T-helper 2 cell treated with Interferon-gamma antibody and Interleukin-4, amounts not matched to agents 5 μg/mL and 100 μg/mL, for 36 hours (primary cell): ENCODE results near the gene NQO2.
A peak's percentile ranks its signal among the peaks of the same experiment; 100 is the strongest.
"Not testable (repeated sequence)": the region's sequence is repeated elsewhere in the genome, so short reads cannot be mapped to it uniquely, and the experiment has no call there.

ENCODE experiments used
- DNase-seq: peaks from one replicate; pipeline ENCODE4 v3.0.0; 2021; ENCODE audit warnings: low spot score
- H3K27ac Mint-ChIP-seq: one replicate; pipeline ENCODE4 v1.8.0; 2021; ENCODE audit warnings: mild to moderate bottlenecking, mixed read lengths
- H3K27me3 Mint-ChIP-seq: one replicate; pipeline ENCODE4 v1.8.0; 2021; ENCODE audit warnings: low read depth, mixed read lengths
- H3K36me3 Mint-ChIP-seq: one replicate; pipeline ENCODE4 v1.8.0; 2021; ENCODE audit warnings: low read depth, mixed read lengths
- H3K4me1 Mint-ChIP-seq: one replicate; pipeline ENCODE4 v1.8.0; 2021; ENCODE audit warnings: low read depth, mixed read lengths
- H3K4me3 Mint-ChIP-seq: one replicate; pipeline ENCODE4 v1.8.0; 2022; ENCODE audit warnings: mild to moderate bottlenecking, moderate library complexity, mixed read lengths
- H3K9me3 Mint-ChIP-seq: one replicate; pipeline ENCODE4 v1.8.0; 2021; ENCODE audit warnings: mixed read lengths

NQO2 gene

GRCh38 chr6:3061501-3061941 lies 61.8 kb downstream of the NQO2 start:
- Mint-ChIP-seq H3K9me3 (no peaks in the 10 kb centered on the region), H3K4me1 (peaks cover 36% of the 10 kb centered on the region), H3K27ac (no peak overlapping the region), H3K36me3 (peaks cover 6% of the 10 kb centered on the region), H3K27me3 (no peaks in the 10 kb centered on the region), H3K4me3 (no peak overlapping the region)
- no peak for DNase-seq

GRCh38 chr6:3063340-3063732 lies 63.6 kb downstream of the NQO2 start:
- Mint-ChIP-seq H3K27ac (peak overlapping the region; percentile 81), H3K36me3 (peaks cover 12% of the 10 kb centered on the region), H3K4me1 (peaks cover 43% of the 10 kb centered on the region), H3K4me3 (peak overlapping the region; percentile 93)
- not testable (repeated sequence) for DNase-seq, H3K9me3 Mint-ChIP-seq, H3K27me3 Mint-ChIP-seq

- Mint-ChIP-seq H3K27ac (peak overlapping the region; percentile 94), H3K36me3 (peaks cover 14% of the 10 kb centered on the region), H3K4me3 (peak overlapping the region; percentile 93), H3K27me3 (no peaks in the 10 kb centered on the region), H3K4me1 (peaks cover 36% of the 10 kb centered on the region), H3K9me3 (no peaks in the 10 kb centered on the region)
- peak; percentile 96 for DNase-seq
Measured at GRCh38 chr6:3063733-3064700, 64.3 kb downstream of the NQO2 start.

GRCh38 chr6:3068329-3069214 lies 68.9 kb downstream of the NQO2 start, which contains the start of gene RIPK1:
RIPK1 (plus strand) TSS chr6:3068494; CDS start chr6:3076824, 8,330 bp downstream.
- peak; percentile 97 for DNase-seq
- peaks cover 27% of the 10 kb centered on the region for H3K36me3 Mint-ChIP-seq
- H3K4me1 Mint-ChIP-seq, result peaks cover 45% of the 10 kb centered on the region
- peak within 1 kb of the TSS; percentile 98 for H3K27ac Mint-ChIP-seq
- no peaks in the 10 kb centered on the region for H3K27me3 Mint-ChIP-seq
- peak within 1 kb of the TSS; percentile 97 for H3K4me3 Mint-ChIP-seq
- no peaks in the 10 kb centered on the region for H3K9me3 Mint-ChIP-seq
